ENCODE measurements around the gene RNF222.
"Not testable (repeated sequence)": the region's sequence is repeated elsewhere in the genome, so short reads cannot be mapped to it uniquely, and the experiment has no call there.

Gene RNF222

GRCh38 chr17:8378117-8378516 lies 19.5 kb downstream of the RNF222 start:
- not testable (repeated sequence) for DNase-seq

- DNase-seq = no peak
These were observed 20.2 kb downstream of the RNF222 start for GRCh38 chr17:8377422-8377821.

GRCh38 chr17:8376271-8377067 lies 21.2 kb downstream of the RNF222 start, which contains the start of gene KRABD2:
KRABD2 (minus strand) TSS chr17:8376704.
- DNase-seq = peak; percentile 49

- DNase-seq = no peak
These were observed 21.8 kb downstream of the RNF222 start for GRCh38 chr17:8375738-8376259.

- DNase-seq = not testable (repeated sequence)
These were observed 23.8 kb downstream of the RNF222 start for GRCh38 chr17:8373856-8374255.

GRCh38 chr17:8372422-8372821 lies 25.2 kb downstream of the RNF222 start:
- no peak for DNase-seq

GRCh38 chr17:8371786-8372185 lies 25.8 kb downstream of the RNF222 start:
- no peak for DNase-seq

GRCh38 chr17:8369944-8370343 lies 27.7 kb downstream of the RNF222 start:
- peak; percentile 9 to 32 for DNase-seq

GRCh38 chr17:8368193-8368592 lies 29.4 kb downstream of the RNF222 start:
- no peak for DNase-seq

GRCh38 chr17:8366231-8366630 lies 31.4 kb downstream of the RNF222 start:
- DNase-seq = no peak

GRCh38 chr17:8365143-8365542 lies 32.5 kb downstream of the RNF222 start:
- DNase-seq = no peak

- DNase-seq = no peak
These were observed 34.8 kb downstream of the RNF222 start for GRCh38 chr17:8362651-8363332.

GRCh38 chr17:8360751-8361150 lies 36.9 kb downstream of the RNF222 start:
- no peak for DNase-seq

- DNase-seq = no peak
These were observed 37.4 kb downstream of the RNF222 start for GRCh38 chr17:8360260-8360659.

- DNase-seq = no peak
These were observed 37.9 kb downstream of the RNF222 start for GRCh38 chr17:8359769-8360168.

GRCh38 chr17:8357910-8358309 lies 39.7 kb downstream of the RNF222 start:
- no peak for DNase-seq

- DNase-seq = no peak
These were observed 43.4 kb downstream of the RNF222 start for GRCh38 chr17:8354236-8354635.

GRCh38 chr17:8353736-8354135 lies 43.9 kb downstream of the RNF222 start:
- DNase-seq = no peak

GRCh38 chr17:8350339-8350738 lies 47.3 kb downstream of the RNF222 start:
- DNase-seq = no peak

- DNase-seq = not testable (repeated sequence)
These were observed 50.6 kb downstream of the RNF222 start for GRCh38 chr17:8347001-8347400.

- no peak for DNase-seq
These were observed 51.5 kb downstream of the RNF222 start for GRCh38 chr17:8345951-8346665.

GRCh38 chr17:8345052-8345690 lies 52.5 kb downstream of the RNF222 start:
- no peak for DNase-seq

GRCh38 chr17:8341456-8341855 lies 56.2 kb downstream of the RNF222 start:
- no peak for DNase-seq

Data from AML-193 (cell line).